Left colon (tissue), 2 donors: ENCODE data around the gene ZBTB47. TPM values are rescaled to one million over a fixed set of nuclear protein-coding genes. Genes with fewer than 3 reads are reported as not detected.

Experiments
- ATAC-seq: fragments of 200-7000 bp; cut with Tn5 transposase; one replicate; pipeline ENCODE4 v1.9.1; 2020; ENCODE audit warnings: mild to moderate bottlenecking, moderate library complexity
- DNase-seq, 2 donors: peaks; one replicate each; pipeline ENCODE4 v3.0.0-alpha.2; 2020
- intact Hi-C, 2 donors: fragments of 100-400 bp; cut with DNase I in 1 of 2; cut with micrococcal nuclease in 1 of 2; formaldehyde crosslinking; loops; one replicate each; pipeline versions ENCODE4 v1.11.2 to v1.14.0; 2022; cut with DNase I, micrococcal nuclease
- total RNA-seq, 2 donors: library from RNA; stranded (reverse); fragmentation: NEBNext Ultra II Directional; extraction: Animal tissue kit (Norgen Biotek cat#: 25700); gene quantifications; one replicate each; pipeline ENCODE4 v1.2.1, GENCODE V29; 2021
- donor health status: DM: no; HTN: no; CAD: no.
- donor health status: DM: yes; HTN: yes; CAD: no.

The ZBTB47 gene
- total RNA-seq, 2 donors from 2014 or later = 5.7 to 11.8 TPM

GRCh38 chr3:42690766-42691680 is 37.5 kb downstream of the ZBTB47 start:
- DNase-seq = no peak
- intact Hi-C loops = no loop called here
- no peak for ATAC-seq

GRCh38 chr3:42691816-42692666 is 38.5 kb downstream of the ZBTB47 start:
- no peak for DNase-seq
- no peak for ATAC-seq
- intact Hi-C loops = no loop called here

- no peak for ATAC-seq
- intact Hi-C loops = no loop called here
- no peak for DNase-seq
These were observed 39.4 kb downstream of the ZBTB47 start for GRCh38 chr3:42692667-42693529.

GRCh38 chr3:42693530-42693930 is 40.0 kb downstream of the ZBTB47 start:
- DNase-seq (no peak), ATAC-seq (no peak)
- intact Hi-C loops = no loop called here

GRCh38 chr3:42694366-42694765 is 40.9 kb downstream of the ZBTB47 start:
- DNase-seq = no peak
- intact Hi-C loops = no loop called here

GRCh38 chr3:42696356-42697288 is 43.1 kb downstream of the ZBTB47 start:
- intact Hi-C loops = no loop called here
- no peak for DNase-seq
- no peak for ATAC-seq

More at GRCh38 chr3:42694366-42694765, 40.9 kb downstream of the ZBTB47 start:
- ATAC-seq = no peak

- intact Hi-C loops = no loop called here
- ATAC-seq (no peak), DNase-seq (no peak)
These were observed 44.0 kb downstream of the ZBTB47 start for GRCh38 chr3:42697289-42698051.

GRCh38 chr3:42698216-42698910 is 44.9 kb downstream of the ZBTB47 start:
- intact Hi-C loops = no loop called here
- DNase-seq = no peak
- ATAC-seq = no peak

- intact Hi-C loops = no loop called here
- ATAC-seq = no peak
- DNase-seq = peak in 1 of 2 donors; percentile 18
These were observed 45.4 kb downstream of the ZBTB47 start for GRCh38 chr3:42698911-42699230.

- intact Hi-C loops = no loop called here
- no peak for ATAC-seq
- DNase-seq = no peak
These were observed 46.0 kb downstream of the ZBTB47 start for GRCh38 chr3:42699511-42699971.

- DNase-seq = peak in 1 of 2 donors; percentile 21
- no peak for ATAC-seq
- intact Hi-C loops = no loop called here
These were observed 47.1 kb downstream of the ZBTB47 start for GRCh38 chr3:42700366-42701288.

GRCh38 chr3:42701371-42702065 is 48.0 kb downstream of the ZBTB47 start:
- intact Hi-C loops = no loop called here
- peak; percentile 78 for ATAC-seq
- DNase-seq = peak; percentile 24 to 57

- DNase-seq (no peak), ATAC-seq (no peak)
- intact Hi-C loops = no loop called here
These were observed 48.8 kb downstream of the ZBTB47 start, which contains the start of gene HHATL for GRCh38 chr3:42702066-42702951. TSS of gene HHATL (minus strand) at chr3:42702798. CDS start at chr3:42700826, 1,972 bp downstream.
